K562 (cell line): ENCODE results near the gene ANP32B. TPM values are rescaled to one million over a fixed set of nuclear protein-coding genes. Genes with fewer than 3 reads are reported as not detected.

Experiments used
- CHAMP1 ChIP-seq: fragments of 450-650 bp; IDR thresholded peaks from 2 replicates; pipeline ENCODE4 v1.6.1; 2016; ENCODE audit warnings: mild to moderate bottlenecking
- ELF1 ChIP-seq: fragments of 200-800 bp; sonication (Bioruptor generic); IDR thresholded peaks from 2 replicates; pipeline ENCODE4 v1.6.1; 2016; ENCODE audit warnings: missing genetic modification characterization, missing compliant biosample characterization
- EP400 ChIP-seq: fragments of 450-650 bp; IDR thresholded peaks from 2 replicates; pipeline ENCODE4 v1.6.1; 2017; ENCODE audit warnings: antibody characterized with exemption, mild to moderate bottlenecking, moderate library complexity
- HCFC1 ChIP-seq: IDR thresholded peaks from 2 replicates; pipeline ENCODE4 v1.6.1; 2012; ENCODE audit warnings: low read depth, low read length, improper control_type of control experiment
- MBD2 ChIP-seq: sonication (generic); IDR thresholded peaks from 2 replicates; pipeline ENCODE4 v1.6.1; 2016; ENCODE audit warnings: low read depth, borderline replicate concordance
- MYNN ChIP-seq, 2 experiments: sonication (generic); formaldehyde crosslinking in 1 of 2; IDR thresholded peaks; 2 replicates each; pipeline versions ENCODE4 v1.5.0 to v1.6.1; 2016 to 2020; ENCODE audit warnings: antibody characterized with exemption in 1 of 2, missing genetic modification reagents in 1 of 2
- NKRF ChIP-seq: fragments of 450-650 bp; IDR thresholded peaks from 2 replicates; pipeline ENCODE4 v1.6.1; 2016; ENCODE audit warnings: borderline replicate concordance
- PHF8 ChIP-seq: fragments of 200-600 bp; sonication (generic); IDR thresholded peaks from 2 replicates; pipeline ENCODE4 v1.6.1; 2012; ENCODE audit warnings: mixed run types, mild to moderate bottlenecking, inconsistent platforms, low read length, moderate library complexity, borderline replicate concordance
- POLR2AphosphoS2 ChIP-seq: IDR thresholded peaks from 2 replicates; pipeline ENCODE4 v1.6.1; 2012; ENCODE audit warnings: low read length, improper control_type of control experiment
- TAL1 ChIP-seq: fragments of 450-650 bp; IDR thresholded peaks from 2 replicates; pipeline ENCODE4 v1.6.1; 2016; ENCODE audit warnings: mild to moderate bottlenecking
- TBL1XR1 ChIP-seq, 2 experiments: IDR thresholded peaks; 2 replicates each; pipeline ENCODE4 v1.6.1; 2012; ENCODE audit warnings: improper control_type of control experiment in 2 of 2, low read length in 2 of 2, mild to moderate bottlenecking in 1 of 2
- THAP12 ChIP-seq: fragments of 250-450 bp; sonication (Bioruptor Pico); IDR thresholded peaks from 2 replicates; pipeline ENCODE4 v1.9.0; 2021; ENCODE audit warnings: mild to moderate bottlenecking, inconsistent platforms
- THRA ChIP-seq: fragments of 450-650 bp; IDR thresholded peaks from 2 replicates; pipeline ENCODE4 v1.6.1; 2017; ENCODE audit warnings: mild to moderate bottlenecking, moderate library complexity
- TRIM24 ChIP-seq, 2 experiments: fragments of 450-650 bp; IDR thresholded peaks; 2 replicates each; pipeline ENCODE4 v1.6.1; 2016
- ZNF3 ChIP-seq: fragments of 250-450 bp; sonication (Bioruptor Pico); IDR thresholded peaks from 2 replicates; pipeline ENCODE4 v1.5.0; 2021; ENCODE audit warnings: mild to moderate bottlenecking, moderate library complexity
- ZNF639 ChIP-seq, 2 experiments: fragments of 200-800 bp in 1 of 2; sonication (Bioruptor generic) in 1 of 2; sonication (generic) in 1 of 2; formaldehyde crosslinking in 1 of 2; IDR thresholded peaks in 1 of 2; conservative IDR thresholded peaks in 1 of 2; 2 replicates each; pipeline versions ENCODE4 v1.5.0 to v1.6.1; 2016 to 2020; ENCODE audit warnings: missing compliant biosample characterization in 1 of 2, missing genetic modification characterization in 1 of 2, missing genetic modification reagents in 1 of 2
- polyA plus RNA-seq, 8 experiments: library from polyadenylated mRNA; depleted of rRNA in 4 of 8; stranded (reverse) in 5 of 8; unstranded in 3 of 8; fragments of >200 nt; fragmentation: Nextera tagmentation in 2 of 8; fragmentation: Illumina TruSeq in 1 of 8; extraction: Ambion mirVana in 2 of 8; extraction: Trizol in 1 of 8; gene quantifications; 2 replicates each; pipeline versions ENCODE4 v1.2.1 to v1.2.3, GENCODE V29; 2011 to 2014; ENCODE audit warnings: inconsistent platforms in 1 of 8, missing spikeins in 1 of 8
- total RNA-seq, 7 experiments: library from RNA; depleted of rRNA in 6 of 7; stranded (reverse); fragments of >200 nt in 6 of 7; fragmentation: Illumina TruSeq in 2 of 7; extraction: Trizol in 2 of 7; gene quantifications; 2 replicates each; pipeline versions ENCODE4 v1.2.1 to v1.2.3, GENCODE V29; 2011 to 2021; ENCODE audit warnings: low replicate concordance in 1 of 7

The ANP32B gene
- total and polyA plus RNA-seq, 9 of the 15 experiments (the other 6 are each of a cell fraction or from before 2014, with no cell fraction given): 68.9 to 815 (median 141) TPM

GRCh38 chr9:98045234-98046179 is 62.4 kb downstream of the ANP32B start (continued):
- peak; percentile 65; the same call in 1 of the 2 replicates for TF ChIP-seq ELF1 (tag)
- peak; percentile 90 for TF ChIP-seq CHAMP1
- TF ChIP-seq TBL1XR1 (IDR thresholded peaks at IDR 0.05; ENCODE audit: low read length in 2 of 2): peak in 1 of 2 experiments; percentile 46; a peak in 1 of 4 replicates
- peak in 1 of 2 experiments; percentile 70; a peak in 2 of 4 replicates for TF ChIP-seq TRIM24 (IDR thresholded peaks at IDR 0.05)
- peak; percentile 57; the same call in 1 of the 2 replicates for TF ChIP-seq PHF8
- TF ChIP-seq HCFC1: peak; percentile 32; the same call in 1 of the 2 replicates
- no peak for TF ChIP-seq ZNF3 (CRISPR knock-in tag)
- TF ChIP-seq THAP12 (CRISPR knock-in tag): no peak
- TF ChIP-seq THRA: no peak
- peak; percentile 11; the same call in 1 of the 2 replicates for TF ChIP-seq TAL1
- TF ChIP-seq ZNF639 (CRISPR knock-in tag; conservative IDR thresholded peaks at IDR 0.05 in 1 of 2, IDR thresholded peaks at IDR 0.05 in 1 of 2): peak in 1 of 2 experiments; percentile 59; a peak in 1 of 4 replicates
- TF ChIP-seq POLR2AphosphoS2: peak; percentile 73; the same call in 1 of the 2 replicates
- TF ChIP-seq EP400: peak; percentile 98
- TF ChIP-seq NKRF: peak; percentile 73; the same call in 1 of the 2 replicates
- peak; percentile 23; the same call in 1 of the 2 replicates for TF ChIP-seq MBD2
- no peak for TF ChIP-seq MYNN (IDR thresholded peaks at IDR 0.05)
- no peak for TF ChIP-seq MYNN (CRISPR knock-in tag; IDR thresholded peaks at IDR 0.05)
